Astrocyte of the cerebellum (primary cell): ENCODE data around the gene VWA3B.

Experiments used
- DNase-seq: peaks from one replicate; pipeline ENCODE4 v3.0.0-alpha.2; 2011; ENCODE audit warnings: low read depth
- H3K4me3 ChIP-seq: 2 replicates; pipeline ENCODE4 v1.5.1; 2011; ENCODE audit warnings: mild to moderate bottlenecking, low read depth, low read length, moderate library complexity
- in situ Hi-C: cut with HindIII; loops from 2 replicates; pipeline ENCODE4 v1.10.0; 2017; ENCODE audit warnings: low sequenced_read_pairs
- TF ChIP-seq, protein P1 (sequence below): IDR thresholded peaks from 2 replicates; pipeline ENCODE4 v1.5.1; 2012; ENCODE audit warnings: low read length, low read depth, moderate library complexity, mild to moderate bottlenecking; ENCODE audit errors: missing control alignments

VWA3B gene

DNA sequence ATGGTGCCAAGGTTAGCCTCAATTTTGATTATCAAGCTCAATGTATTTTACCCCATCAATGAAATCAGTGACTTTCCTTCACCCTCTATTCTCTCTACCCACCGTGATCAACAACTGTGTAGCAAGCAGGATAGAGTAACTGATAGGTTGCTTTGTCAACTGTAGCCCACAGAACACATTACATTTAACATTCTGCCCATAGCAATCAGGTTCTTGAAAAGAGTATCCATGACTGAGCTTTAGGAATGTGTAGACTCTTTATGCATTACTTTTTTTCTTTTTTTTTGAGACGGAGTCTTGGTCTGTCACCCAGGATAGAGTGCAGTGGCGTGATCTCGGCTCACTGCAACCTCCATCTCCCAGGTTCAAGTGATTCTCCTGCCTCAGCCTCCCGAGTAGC, 19.8 kb upstream of the VWA3B start:
- no peak for DNase-seq
- H3K4me3 ChIP-seq = no peak overlapping the region
- in situ Hi-C loops = no loop called here

DNA sequence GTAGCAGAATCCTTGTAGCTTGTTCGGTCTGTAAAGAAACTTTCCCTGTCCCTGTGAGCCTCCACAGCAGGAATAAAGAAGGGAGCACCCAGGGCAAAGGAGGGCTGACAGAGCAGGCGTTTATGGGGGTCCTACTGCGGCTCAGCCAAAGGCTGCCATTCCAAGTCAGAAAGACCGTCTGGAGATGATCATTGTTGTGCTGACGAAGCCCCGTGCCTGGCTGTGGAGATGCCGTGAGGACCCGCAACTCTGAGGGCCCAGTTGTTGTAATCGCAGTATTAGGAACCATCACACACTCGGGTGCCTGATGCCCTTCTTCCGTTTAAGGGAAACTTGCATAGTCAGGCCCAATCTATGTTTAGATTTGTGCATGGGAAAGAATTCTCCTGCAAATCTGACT, 16.9 kb upstream of the VWA3B start:
- TF ChIP-seq, protein P1, sequence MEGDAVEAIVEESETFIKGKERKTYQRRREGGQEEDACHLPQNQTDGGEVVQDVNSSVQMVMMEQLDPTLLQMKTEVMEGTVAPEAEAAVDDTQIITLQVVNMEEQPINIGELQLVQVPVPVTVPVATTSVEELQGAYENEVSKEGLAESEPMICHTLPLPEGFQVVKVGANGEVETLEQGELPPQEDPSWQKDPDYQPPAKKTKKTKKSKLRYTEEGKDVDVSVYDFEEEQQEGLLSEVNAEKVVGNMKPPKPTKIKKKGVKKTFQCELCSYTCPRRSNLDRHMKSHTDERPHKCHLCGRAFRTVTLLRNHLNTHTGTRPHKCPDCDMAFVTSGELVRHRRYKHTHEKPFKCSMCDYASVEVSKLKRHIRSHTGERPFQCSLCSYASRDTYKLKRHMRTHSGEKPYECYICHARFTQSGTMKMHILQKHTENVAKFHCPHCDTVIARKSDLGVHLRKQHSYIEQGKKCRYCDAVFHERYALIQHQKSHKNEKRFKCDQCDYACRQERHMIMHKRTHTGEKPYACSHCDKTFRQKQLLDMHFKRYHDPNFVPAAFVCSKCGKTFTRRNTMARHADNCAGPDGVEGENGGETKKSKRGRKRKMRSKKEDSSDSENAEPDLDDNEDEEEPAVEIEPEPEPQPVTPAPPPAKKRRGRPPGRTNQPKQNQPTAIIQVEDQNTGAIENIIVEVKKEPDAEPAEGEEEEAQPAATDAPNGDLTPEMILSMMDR = no peak
- in situ Hi-C loops = no loop called here
- no peak overlapping the region for H3K4me3 ChIP-seq
- DNase-seq = no peak

More for the DNA sequence above, 19.8 kb upstream of the VWA3B start:
- TF ChIP-seq, protein P1 = no peak

DNA sequence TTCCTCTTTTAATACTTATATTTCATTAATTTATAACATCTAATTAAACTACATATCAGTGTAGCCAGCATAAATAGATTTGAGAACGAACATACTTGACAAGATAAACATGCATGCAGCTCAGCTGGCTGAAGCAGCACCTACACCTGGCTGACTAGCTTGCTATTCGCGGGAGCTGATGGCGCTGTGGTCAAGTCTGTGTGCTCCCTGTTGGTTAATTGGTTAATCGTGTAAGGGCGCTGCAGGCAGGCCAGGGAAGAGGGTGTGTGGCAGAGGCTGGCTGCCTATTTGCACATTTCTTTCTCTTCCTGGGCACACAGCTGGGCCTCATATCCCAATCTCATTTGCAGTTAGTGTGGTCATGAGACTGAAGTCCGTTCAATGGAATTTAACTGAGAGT, 14.5 kb upstream of the VWA3B start:
- no peak overlapping the region for H3K4me3 ChIP-seq
- DNase-seq = no peak
- in situ Hi-C loops = no loop called here
- TF ChIP-seq, protein P1 = no peak

DNA sequence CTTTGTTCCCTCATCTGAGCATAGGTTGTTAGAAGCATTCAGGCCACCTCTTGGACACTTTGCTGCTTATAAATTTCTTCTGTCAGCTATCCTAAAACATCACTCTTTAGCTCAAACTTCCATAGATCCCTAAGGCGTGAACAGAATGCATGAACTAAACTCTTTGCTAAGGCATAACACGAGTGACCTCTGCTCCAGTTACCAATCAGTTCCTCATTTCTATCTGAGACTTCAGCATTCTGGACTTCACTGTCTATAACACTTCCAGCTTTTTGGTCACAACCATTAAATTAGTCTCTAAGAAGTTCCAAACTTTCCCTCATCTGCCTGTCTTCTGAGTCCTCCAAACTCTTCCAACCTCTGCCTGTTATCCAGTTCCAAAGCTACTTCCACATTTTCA, 8.3 kb upstream of the VWA3B start:
- TF ChIP-seq, protein P1 = no peak
- no peak overlapping the region for H3K4me3 ChIP-seq
- in situ Hi-C loops = no loop called here
- no peak for DNase-seq

DNA sequence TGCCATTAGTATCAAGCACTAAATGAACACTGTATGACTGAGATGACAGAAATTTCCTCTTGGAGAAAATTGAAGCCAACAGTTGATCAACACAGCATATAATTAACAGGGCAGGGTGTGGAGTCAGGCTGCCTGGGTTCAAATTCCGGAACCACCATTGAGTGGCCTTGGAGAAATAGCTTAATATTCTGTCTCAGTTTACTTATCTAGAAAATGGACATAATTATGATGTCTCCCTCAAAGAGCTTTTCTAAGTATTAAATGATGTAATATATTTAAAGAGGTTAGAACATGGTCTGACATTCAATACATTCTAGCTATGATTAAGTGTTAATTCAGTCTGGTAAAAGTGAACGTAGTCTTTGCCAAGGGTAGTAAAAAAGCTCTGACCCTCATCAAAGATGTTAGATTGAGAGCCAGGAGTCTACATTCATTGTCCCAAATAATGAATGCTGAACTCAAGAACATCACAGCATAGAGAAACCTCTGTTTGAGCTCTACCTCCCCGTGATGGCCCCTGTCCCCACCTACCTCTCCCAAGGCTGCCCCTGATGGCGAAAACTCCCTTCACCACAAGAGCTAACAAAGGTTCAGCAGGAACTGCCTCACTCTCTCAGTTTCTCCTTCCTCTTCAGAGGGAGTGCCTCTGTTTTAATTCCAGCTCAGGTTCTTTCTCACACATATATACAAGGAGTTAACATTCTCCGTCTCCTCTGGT, 2.7 kb upstream of the VWA3B start:
- in situ Hi-C loops = no loop called here
- DNase-seq = no peak
- TF ChIP-seq, protein P1 = no peak
- no peak overlapping the region for H3K4me3 ChIP-seq

DNA sequence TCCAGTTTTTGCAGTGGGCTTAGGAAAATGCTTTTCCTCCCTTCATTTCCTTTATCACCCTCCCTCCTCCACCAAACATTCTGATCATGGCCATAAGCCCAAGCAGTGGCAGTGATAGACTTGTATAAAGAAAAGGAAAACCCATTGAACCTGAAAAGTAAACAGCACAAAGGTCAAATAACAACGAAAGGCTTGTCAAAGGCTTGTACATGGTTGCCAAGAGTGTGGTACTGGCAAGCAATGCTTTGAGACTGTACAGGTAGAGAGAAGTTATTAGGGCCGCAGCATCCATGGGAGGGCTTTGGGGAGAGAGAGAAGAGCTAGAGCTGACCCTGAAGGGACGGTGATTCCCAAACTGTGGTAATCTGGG, 2.1 kb upstream of the VWA3B start:
- no peak for DNase-seq
- in situ Hi-C loops = loop anchor here (5.0 kb wide), 1 partner anchor 37 kb away; no protein-coding TSS in a partner anchor
- no peak overlapping the region for H3K4me3 ChIP-seq
- TF ChIP-seq, protein P1 = no peak
